ENCODE results near the gene DIP2C. TPM values are rescaled to one million over a fixed set of nuclear protein-coding genes. Genes with fewer than 3 reads are reported as not detected.

DIP2C gene
- total RNA-seq, 4 donors from 2014 or later: 10.5 to 40.5 (median 19.5) TPM

DNA sequence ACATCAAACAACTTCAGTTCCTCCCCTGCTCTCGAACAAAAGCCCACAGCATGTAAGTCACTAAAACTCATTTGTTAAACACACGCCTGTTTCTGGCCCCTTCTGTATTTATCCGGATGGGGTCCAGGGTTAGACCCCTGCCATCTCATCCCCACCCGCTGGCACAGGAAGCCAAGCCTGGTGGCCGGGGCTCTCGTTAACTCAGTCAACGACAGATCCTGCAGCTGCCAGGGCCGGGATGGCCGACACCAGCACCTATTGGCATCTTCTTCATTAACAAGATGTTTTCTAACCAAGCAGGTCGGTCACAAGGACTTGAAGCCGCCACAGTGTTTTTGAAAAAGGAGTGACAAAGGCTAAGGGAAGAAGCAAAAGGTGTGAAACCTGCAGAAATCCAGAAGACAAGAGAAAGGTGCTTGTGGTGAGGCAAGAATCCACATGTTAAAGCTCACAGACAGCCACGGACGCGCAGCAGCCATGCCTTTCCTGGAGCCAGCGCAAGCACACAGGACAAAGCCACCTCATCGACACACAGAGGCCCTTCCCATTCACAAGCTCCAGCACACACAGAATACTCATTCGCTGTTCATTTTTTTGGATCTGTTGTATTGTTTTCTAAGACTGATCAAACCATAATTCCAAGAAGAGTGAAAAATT, 202.7 kb downstream of the DIP2C start:
- no peak for DNase-seq
- H3K9me3 ChIP-seq: no peaks in the 10 kb centered on the region
- peak overlapping the region in 1 of 2 donors; percentile 22 for H3K27ac ChIP-seq
- no peaks in the 10 kb centered on the region for H3K36me3 ChIP-seq
- peaks cover 0 to 11% of the 10 kb centered on the region in 2 donors for H3K4me1 ChIP-seq
- no peaks in the 10 kb centered on the region for H3K27me3 ChIP-seq
- no peak overlapping the region for H3K4me3 ChIP-seq
- intact Hi-C loops (cut with DNase I; ENCODE audit: low total_unique reads): no loop called here
- TF ChIP-seq, protein P1, sequence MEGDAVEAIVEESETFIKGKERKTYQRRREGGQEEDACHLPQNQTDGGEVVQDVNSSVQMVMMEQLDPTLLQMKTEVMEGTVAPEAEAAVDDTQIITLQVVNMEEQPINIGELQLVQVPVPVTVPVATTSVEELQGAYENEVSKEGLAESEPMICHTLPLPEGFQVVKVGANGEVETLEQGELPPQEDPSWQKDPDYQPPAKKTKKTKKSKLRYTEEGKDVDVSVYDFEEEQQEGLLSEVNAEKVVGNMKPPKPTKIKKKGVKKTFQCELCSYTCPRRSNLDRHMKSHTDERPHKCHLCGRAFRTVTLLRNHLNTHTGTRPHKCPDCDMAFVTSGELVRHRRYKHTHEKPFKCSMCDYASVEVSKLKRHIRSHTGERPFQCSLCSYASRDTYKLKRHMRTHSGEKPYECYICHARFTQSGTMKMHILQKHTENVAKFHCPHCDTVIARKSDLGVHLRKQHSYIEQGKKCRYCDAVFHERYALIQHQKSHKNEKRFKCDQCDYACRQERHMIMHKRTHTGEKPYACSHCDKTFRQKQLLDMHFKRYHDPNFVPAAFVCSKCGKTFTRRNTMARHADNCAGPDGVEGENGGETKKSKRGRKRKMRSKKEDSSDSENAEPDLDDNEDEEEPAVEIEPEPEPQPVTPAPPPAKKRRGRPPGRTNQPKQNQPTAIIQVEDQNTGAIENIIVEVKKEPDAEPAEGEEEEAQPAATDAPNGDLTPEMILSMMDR (IDR thresholded peaks at IDR 0.05): no peak
- TF ChIP-seq POLR2A (IDR thresholded peaks at IDR 0.05): no peak

GRCh38 chr10:486206-486605, 203.3 kb downstream of the DIP2C start:
- Histone ChIP-seq H3K9me3 (no peaks in the 10 kb centered on the region), H3K4me3 (no peak overlapping the region), H3K27me3 (no peaks in the 10 kb centered on the region), H3K36me3 (no peaks in the 10 kb centered on the region), H3K4me1 (peaks cover 0 to 7% of the 10 kb centered on the region in 2 donors), H3K27ac (peak overlapping the region in 1 of 2 donors; percentile 22)
- peak in 1 of 2 donors; percentile 50 for DNase-seq
- TF ChIP-seq, protein P1 (IDR thresholded peaks at IDR 0.05): no peak
- no peak for TF ChIP-seq POLR2A (IDR thresholded peaks at IDR 0.05)
- intact Hi-C loops (cut with DNase I; ENCODE audit: low total_unique reads): no loop called here

GRCh38 chr10:485776-486175, 203.7 kb downstream of the DIP2C start:
- no peak for TF ChIP-seq POLR2A (IDR thresholded peaks at IDR 0.05)
- TF ChIP-seq, protein P1 (IDR thresholded peaks at IDR 0.05): no peak
- no peak for DNase-seq
- intact Hi-C loops (cut with DNase I; ENCODE audit: low total_unique reads): no loop called here
- Histone ChIP-seq H3K27ac (peak overlapping the region; percentile 46 to 48), H3K9me3 (no peaks in the 10 kb centered on the region), H3K4me3 (no peak overlapping the region), H3K4me1 (peaks cover 0 to 4% of the 10 kb centered on the region in 2 donors), H3K27me3 (no peaks in the 10 kb centered on the region), H3K36me3 (no peaks in the 10 kb centered on the region)

- Histone ChIP-seq H3K4me1 (no peaks in the 10 kb centered on the region), H3K36me3 (no peaks in the 10 kb centered on the region), H3K27ac (peak overlapping the region; percentile 46 to 48), H3K9me3 (no peaks in the 10 kb centered on the region), H3K4me3 (peak overlapping the region in 1 of 2 donors; percentile 40), H3K27me3 (no peaks in the 10 kb centered on the region)
- TF ChIP-seq POLR2A (IDR thresholded peaks at IDR 0.05): no peak
- TF ChIP-seq, protein P1 (IDR thresholded peaks at IDR 0.05): no peak
- intact Hi-C loops (cut with DNase I; ENCODE audit: low total_unique reads): no loop called here
- DNase-seq: no peak
Observed at GRCh38 chr10:484925-485661, 204.4 kb downstream of the DIP2C start.

DNA sequence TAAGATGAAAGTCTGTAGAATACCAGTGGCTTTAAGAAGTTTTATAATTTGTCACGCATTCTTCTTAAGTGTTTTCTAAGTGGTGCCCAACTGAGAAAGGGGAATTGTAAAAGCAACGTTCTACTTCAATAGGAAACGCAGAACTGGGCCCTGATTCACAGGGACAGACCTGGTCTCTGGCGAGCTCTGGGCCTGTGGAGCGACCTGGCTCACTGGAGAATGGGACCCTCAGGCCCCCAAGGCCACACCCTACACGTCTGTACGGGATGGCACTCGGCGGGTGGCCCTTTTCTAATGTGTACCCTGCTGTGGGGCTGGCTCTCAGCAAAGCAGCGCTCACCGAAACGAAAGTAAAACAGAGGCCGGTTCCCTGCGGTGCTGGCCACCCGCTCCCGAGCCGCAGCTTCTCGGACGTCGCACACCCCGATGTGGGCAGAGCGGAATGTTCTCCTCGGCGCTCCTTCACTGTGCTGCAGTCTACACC, 205.0 kb downstream of the DIP2C start:
- TF ChIP-seq POLR2A (IDR thresholded peaks at IDR 0.05): no peak
- TF ChIP-seq, protein P1 (IDR thresholded peaks at IDR 0.05): no peak
- H3K4me3 ChIP-seq: peak overlapping the region in 1 of 2 donors; percentile 40
- intact Hi-C loops (cut with DNase I; ENCODE audit: low total_unique reads): no loop called here
- H3K36me3 ChIP-seq: no peaks in the 10 kb centered on the region
- no peaks in the 10 kb centered on the region for H3K9me3 ChIP-seq
- no peaks in the 10 kb centered on the region for H3K27me3 ChIP-seq
- DNase-seq: no peak
- peak overlapping the region; percentile 46 to 48 for H3K27ac ChIP-seq
- H3K4me1 ChIP-seq: no peaks in the 10 kb centered on the region
